Endometrium (tissue), 2 donors: ENCODE data around the gene NOL6.
"Not testable (repeated sequence)": the region's sequence is repeated elsewhere in the genome, so short reads cannot be mapped to it uniquely, and the experiment has no call there.

Experiments used
- FAIRE-seq: peaks from 2 replicates; lab custom pipeline; 2012; peaks lifted over from hg19 to GRCh38; lab: Jason Lieb, UNC
- donor health status: control.
- donor health status: control.

NOL6 gene

GRCh38 chr9:33431420-33431819 is 42.3 kb downstream of the NOL6 start:
- no peak for FAIRE-seq

GRCh38 chr9:33430942-33431341 is 42.8 kb downstream of the NOL6 start:
- no peak for FAIRE-seq

GRCh38 chr9:33429256-33429985 is 44.3 kb downstream of the NOL6 start:
- no peak for FAIRE-seq

GRCh38 chr9:33426843-33427293 is 46.9 kb downstream of the NOL6 start:
- FAIRE-seq, result no peak

- FAIRE-seq, result no peak
Observed at GRCh38 chr9:33425128-33425533, 48.6 kb downstream of the NOL6 start.

DNA sequence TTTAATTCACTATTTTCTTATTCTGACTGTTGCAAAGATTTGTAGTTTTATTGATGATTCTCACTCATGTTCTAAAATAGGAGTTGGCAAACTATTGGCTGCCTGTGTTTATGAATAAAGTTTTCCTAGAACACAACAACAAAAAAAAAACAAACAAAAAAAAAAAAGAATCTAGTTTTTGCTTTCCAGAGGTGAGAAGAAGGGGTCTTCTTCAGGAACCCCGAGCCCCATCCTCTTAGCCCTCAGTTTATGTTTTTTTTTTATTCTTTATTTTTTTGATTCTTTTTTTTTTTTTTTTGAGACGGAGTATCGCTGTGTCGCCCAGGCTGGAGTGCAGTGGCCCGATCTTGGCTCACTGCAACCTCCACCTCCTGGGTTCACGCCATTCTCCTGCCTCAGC is 49.2 kb downstream of the NOL6 start:
- not testable (repeated sequence) for FAIRE-seq

GRCh38 chr9:33424043-33424442 is 49.7 kb downstream of the NOL6 start:
- FAIRE-seq, result not testable (repeated sequence)

GRCh38 chr9:33419708-33420303 is 53.9 kb downstream of the NOL6 start:
- no peak for FAIRE-seq

GRCh38 chr9:33418090-33418489 is 55.6 kb downstream of the NOL6 start:
- no peak for FAIRE-seq

- FAIRE-seq, result no peak
Observed at GRCh38 chr9:33416996-33417395, 56.7 kb downstream of the NOL6 start.

DNA sequence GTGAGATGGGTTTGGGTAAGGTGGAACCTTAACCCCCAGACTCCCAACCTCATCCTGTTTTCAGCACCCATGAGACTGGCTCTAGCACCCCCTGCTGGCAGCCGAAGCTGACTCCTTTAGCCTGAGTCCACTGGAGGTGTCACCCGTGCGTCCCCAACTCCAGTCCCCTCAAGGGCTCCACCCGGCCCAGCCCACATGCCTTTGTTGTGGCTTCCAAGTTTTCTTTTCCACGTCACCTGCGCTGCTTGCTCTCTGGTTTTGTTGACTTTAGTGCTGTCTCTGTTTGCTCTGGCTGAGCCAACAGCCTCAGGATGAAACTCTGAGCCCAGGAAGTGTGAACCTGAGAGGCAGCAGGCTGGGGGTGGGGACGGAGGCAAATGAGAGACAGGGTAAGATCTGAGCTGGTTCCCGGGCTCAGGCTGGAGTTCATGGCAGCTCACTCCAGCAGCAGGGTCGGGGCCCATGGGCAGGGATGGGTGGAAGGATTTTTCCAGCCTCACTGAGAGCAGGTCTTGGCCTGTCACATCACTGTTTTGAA is 58.2 kb downstream of the NOL6 start:
- FAIRE-seq, result no peak

DNA sequence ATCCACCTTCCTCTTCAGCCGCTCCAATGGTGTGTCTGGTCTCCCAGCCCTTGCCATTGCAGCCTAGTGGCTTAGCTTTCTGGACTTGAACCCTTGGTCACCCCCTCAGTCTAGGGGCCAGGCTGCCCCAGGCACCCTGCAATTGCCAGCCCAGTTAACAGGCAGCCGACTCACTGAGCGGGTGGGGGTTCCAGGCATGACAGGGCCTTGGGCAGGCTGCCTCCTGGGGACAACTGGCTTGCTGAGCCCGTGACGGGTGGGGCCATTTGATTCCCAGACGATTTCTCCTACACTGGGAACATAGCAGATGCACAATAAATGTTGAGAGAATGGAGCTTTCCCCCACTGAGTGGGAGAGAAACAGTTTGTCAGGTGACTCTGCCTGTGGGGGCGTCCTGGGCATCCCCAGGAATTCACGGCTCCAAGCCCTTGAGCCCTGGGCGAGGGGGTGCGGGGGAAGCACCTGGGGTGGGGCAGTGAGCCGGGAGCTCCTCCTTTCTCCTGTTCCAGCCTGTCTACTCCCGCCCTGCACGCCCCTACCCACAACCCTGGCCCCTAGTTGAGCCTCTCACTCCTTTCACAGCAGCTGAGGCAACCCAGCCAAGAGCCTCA is 58.7 kb downstream of the NOL6 start:
- no peak for FAIRE-seq

DNA sequence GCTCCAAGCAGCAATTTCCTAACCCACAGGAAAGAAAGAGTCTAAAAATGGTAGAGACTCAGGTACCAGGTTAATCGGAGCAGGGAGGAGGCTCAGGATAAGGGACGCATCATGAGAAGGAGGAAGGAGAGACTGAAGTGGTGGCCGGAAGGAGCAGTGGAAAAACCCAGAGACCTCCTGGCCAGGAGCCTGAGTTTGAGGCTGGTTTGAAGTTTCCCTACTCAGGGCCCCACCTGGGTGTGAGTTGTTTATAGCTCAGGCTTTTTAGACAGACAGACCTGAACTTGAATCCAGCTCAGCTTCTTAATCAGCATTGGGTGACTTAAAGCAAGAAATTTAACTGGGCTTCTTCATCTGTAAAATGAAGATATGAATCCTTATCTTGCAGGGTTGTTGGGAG is 59.5 kb downstream of the NOL6 start:
- FAIRE-seq, result no peak
